Posterior cingulate gyrus (tissue), 11 donors: Measurements from ENCODE around the gene SNAP25.

Experiments used
- DNase-seq, 10 donors: peaks; one replicate each; pipeline versions ENCODE4 v3.0.0 to v3.0.0-alpha.2; 2020 to 2021; ENCODE audit warnings: mixed read lengths in 3 of 10
- intact Hi-C: fragments of 100-400 bp; cut with DNase I; formaldehyde crosslinking; loops from one replicate; pipeline ENCODE4 v1.15.1; 2023

The SNAP25 gene

GRCh38 chr20:10218536-10219451, at the start of gene SNAP25:
Gene SNAP25 (plus strand): TSS chr20:10218830. CDS start chr20:10275492, 56,662 bp downstream.
- DNase-seq = peak; percentile 77 to 97 (median 83)
- intact Hi-C loops = loop anchor here (2.0 to 10.0 kb wide), 3 partner anchors 46 to 216 kb away; partner anchors contain the start of genes MKKS and SLX4IP

GRCh38 chr20:10169752-10170151, 48.9 kb upstream of the SNAP25 start:
- DNase-seq = no peak
- intact Hi-C loops = no loop called here

- no peak for DNase-seq
- intact Hi-C loops = no loop called here
Measured at GRCh38 chr20:10170261-10170660, 48.4 kb upstream of the SNAP25 start.

GRCh38 chr20:10171864-10172751, 46.5 kb upstream of the SNAP25 start:
- intact Hi-C loops = loop anchor here (2.0 kb wide), 1 partner anchor 47 kb away; the partner anchor contains the start of gene SNAP25
- DNase-seq = peak; percentile 25 to 96 (median 79)

GRCh38 chr20:10172998-10173655, 45.5 kb upstream of the SNAP25 start:
- intact Hi-C loops = loop anchor here (2.0 kb wide), 1 partner anchor 46 kb away; the partner anchor contains the start of gene SNAP25
- peak in 9 of 10 donors; percentile 10 to 94 (median 62) for DNase-seq

- no peak for DNase-seq
- intact Hi-C loops = no loop called here
Measured at GRCh38 chr20:10174400-10174799, 44.2 kb upstream of the SNAP25 start.

- no peak for DNase-seq
Measured at GRCh38 chr20:10177326-10177725, 41.3 kb upstream of the SNAP25 start.

GRCh38 chr20:10178091-10178490, 40.5 kb upstream of the SNAP25 start:
- DNase-seq = no peak
- intact Hi-C loops = no loop called here

More at GRCh38 chr20:10177326-10177725, 41.3 kb upstream of the SNAP25 start:
- intact Hi-C loops = no loop called here

- DNase-seq = no peak
- intact Hi-C loops = no loop called here
Measured at GRCh38 chr20:10178727-10179313, 39.8 kb upstream of the SNAP25 start.

GRCh38 chr20:10179574-10180298, 38.9 kb upstream of the SNAP25 start:
- peak in 1 of 10 donors; percentile 64 for DNase-seq
- intact Hi-C loops = no loop called here

GRCh38 chr20:10180651-10181235, 37.9 kb upstream of the SNAP25 start:
- intact Hi-C loops = no loop called here
- no peak for DNase-seq

- DNase-seq = peak in 3 of 10 donors; percentile 19 to 82 (median 34)
- intact Hi-C loops = no loop called here
Measured at GRCh38 chr20:10185741-10186558, 32.7 kb upstream of the SNAP25 start.

GRCh38 chr20:10190456-10190855, 28.2 kb upstream of the SNAP25 start:
- no peak for DNase-seq
- intact Hi-C loops = no loop called here

- no peak for DNase-seq
- intact Hi-C loops = no loop called here
Measured at GRCh38 chr20:10192171-10192570, 26.5 kb upstream of the SNAP25 start.

GRCh38 chr20:10194166-10194565, 24.5 kb upstream of the SNAP25 start:
- no peak for DNase-seq
- intact Hi-C loops = no loop called here

- no peak for DNase-seq
- intact Hi-C loops = no loop called here
Measured at GRCh38 chr20:10200330-10200729, 18.3 kb upstream of the SNAP25 start.

GRCh38 chr20:10201321-10201870, 17.2 kb upstream of the SNAP25 start:
- DNase-seq = no peak
- intact Hi-C loops = no loop called here

- intact Hi-C loops = no loop called here
- no peak for DNase-seq
Measured at GRCh38 chr20:10209091-10209490, 9.5 kb upstream of the SNAP25 start.
